GM19467 (cell line): Measurements from ENCODE around the gene CNNM2.

Source experiments
- ATAC-seq: cut with Tn5 transposase; IDR thresholded peaks from one replicate; pipeline ENCODE4 v1.9.1; 2021; ENCODE audit warnings: mild to moderate bottlenecking, moderate library complexity; ENCODE audit not compliant: unreplicated experiment

CNNM2 gene

GRCh38 chr10:103067956-103068355 lies 149.9 kb downstream of the CNNM2 start:
- no peak for ATAC-seq

GRCh38 chr10:103069453-103070331 lies 151.6 kb downstream of the CNNM2 start:
- ATAC-seq = no peak

- ATAC-seq = no peak
Observed at GRCh38 chr10:103072276-103072675, 154.2 kb downstream of the CNNM2 start.

GRCh38 chr10:103072891-103073290 lies 154.8 kb downstream of the CNNM2 start:
- ATAC-seq = no peak

GRCh38 chr10:103077020-103077419 lies 158.9 kb downstream of the CNNM2 start:
- no peak for ATAC-seq

GRCh38 chr10:103077491-103078308 lies 159.6 kb downstream of the CNNM2 start:
- ATAC-seq = no peak

GRCh38 chr10:103078309-103078615 lies 160.2 kb downstream of the CNNM2 start:
- no peak for ATAC-seq

GRCh38 chr10:103078676-103079075 lies 160.6 kb downstream of the CNNM2 start:
- no peak for ATAC-seq

GRCh38 chr10:103079100-103079499 lies 161.0 kb downstream of the CNNM2 start:
- no peak for ATAC-seq

GRCh38 chr10:103079946-103080345 lies 161.9 kb downstream of the CNNM2 start:
- ATAC-seq = no peak

GRCh38 chr10:103080891-103081581 lies 162.9 kb downstream of the CNNM2 start:
- no peak for ATAC-seq

- no peak for ATAC-seq
Observed at GRCh38 chr10:103082683-103083082, 164.6 kb downstream of the CNNM2 start.

- no peak for ATAC-seq
Observed at GRCh38 chr10:103083266-103083976, 165.3 kb downstream of the CNNM2 start.

GRCh38 chr10:103083977-103084320 lies 165.9 kb downstream of the CNNM2 start:
- no peak for ATAC-seq

GRCh38 chr10:103086261-103086660 lies 168.2 kb downstream of the CNNM2 start:
- no peak for ATAC-seq

- ATAC-seq = no peak
Observed at GRCh38 chr10:103086799-103087198, 168.7 kb downstream of the CNNM2 start.

- ATAC-seq = no peak
Observed at GRCh38 chr10:103089493-103089892, 171.4 kb downstream of the CNNM2 start.

GRCh38 chr10:103090911-103091310 lies 172.8 kb downstream of the CNNM2 start:
- ATAC-seq = no peak

- ATAC-seq = no peak
Observed at GRCh38 chr10:103095005-103095404, 176.9 kb downstream of the CNNM2 start.

GRCh38 chr10:103096130-103096529 lies 178.0 kb downstream of the CNNM2 start:
- ATAC-seq = no peak

GRCh38 chr10:103098240-103098639 lies 180.1 kb downstream of the CNNM2 start:
- no peak for ATAC-seq
